Fibroblast of skin of back (primary cell): ENCODE results near the gene MED25.

Experiments used
- DNase-seq: peaks from one replicate; pipeline ENCODE4 v3.0.0-alpha.2; 2013

Gene MED25

DNA sequence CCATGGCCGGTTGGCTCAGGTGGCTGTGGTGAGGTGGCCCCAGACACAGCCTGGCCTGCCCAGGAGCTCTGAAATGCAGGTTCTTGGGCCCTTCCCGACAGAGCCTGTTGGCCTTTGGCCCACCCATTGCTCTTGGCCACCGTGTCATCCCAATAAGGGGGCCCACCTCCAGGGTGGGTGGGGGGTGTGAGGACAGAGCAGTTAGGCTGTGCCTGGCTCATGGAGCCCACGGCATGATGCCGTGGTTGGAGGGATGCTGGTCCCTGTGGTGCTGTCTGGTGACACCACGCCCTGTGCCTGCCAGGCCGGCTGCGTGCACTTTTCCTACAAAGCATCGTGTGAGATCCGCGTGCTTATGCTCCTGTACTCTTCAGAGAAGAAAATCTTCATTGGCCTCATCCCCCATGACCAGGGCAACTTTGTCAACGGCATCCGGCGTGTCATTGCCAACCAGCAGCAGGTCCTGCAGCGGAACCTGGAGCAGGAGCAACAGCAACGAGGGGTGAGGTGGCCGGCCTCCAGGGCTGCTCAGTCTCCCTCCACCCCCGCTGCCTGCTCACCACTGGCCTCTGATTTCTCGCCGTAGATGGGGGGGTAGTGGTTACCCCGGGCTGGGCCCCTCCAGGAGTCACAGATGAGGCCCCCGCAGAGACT is 41.7 kb downstream of the MED25 start:
- DNase-seq = no peak

DNA sequence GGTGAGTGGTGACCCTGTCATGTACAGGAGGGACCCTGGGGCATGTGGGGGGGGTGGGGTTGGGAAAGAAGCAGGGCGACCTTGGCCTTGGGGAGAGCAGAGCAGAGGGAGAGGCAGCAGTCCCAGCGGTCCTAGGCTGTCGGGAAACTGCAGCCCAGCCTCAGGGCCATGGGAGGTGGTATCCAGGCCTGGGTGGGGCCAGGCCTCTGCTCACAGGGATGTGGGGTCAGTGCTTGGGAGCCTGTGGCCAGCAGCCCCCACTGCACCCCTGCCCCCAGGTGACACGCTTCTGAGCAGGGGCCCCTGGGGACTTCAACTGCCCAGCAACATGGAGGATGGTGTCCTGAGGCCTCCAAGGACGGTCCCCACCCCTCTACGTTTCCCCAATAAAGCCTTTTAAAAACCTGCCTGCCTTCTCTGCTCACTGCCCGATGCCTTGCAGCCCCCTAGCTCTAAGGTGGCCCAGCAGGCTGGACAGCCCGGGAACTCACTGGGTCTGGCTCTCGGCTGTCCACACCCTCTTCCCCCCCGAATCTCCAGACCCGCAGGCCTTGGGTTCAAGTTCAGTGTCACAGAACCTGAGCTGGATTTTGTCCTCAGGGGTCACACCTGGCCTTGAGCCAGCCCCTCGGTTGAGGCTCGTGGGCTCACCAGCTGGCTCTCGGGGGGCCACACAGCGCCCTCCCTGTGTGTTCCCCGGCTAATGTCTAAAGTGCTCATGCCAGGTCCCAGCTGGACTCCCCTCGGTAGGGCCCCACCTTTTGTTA is 42.4 kb downstream of the MED25 start:
- no peak for DNase-seq

DNA sequence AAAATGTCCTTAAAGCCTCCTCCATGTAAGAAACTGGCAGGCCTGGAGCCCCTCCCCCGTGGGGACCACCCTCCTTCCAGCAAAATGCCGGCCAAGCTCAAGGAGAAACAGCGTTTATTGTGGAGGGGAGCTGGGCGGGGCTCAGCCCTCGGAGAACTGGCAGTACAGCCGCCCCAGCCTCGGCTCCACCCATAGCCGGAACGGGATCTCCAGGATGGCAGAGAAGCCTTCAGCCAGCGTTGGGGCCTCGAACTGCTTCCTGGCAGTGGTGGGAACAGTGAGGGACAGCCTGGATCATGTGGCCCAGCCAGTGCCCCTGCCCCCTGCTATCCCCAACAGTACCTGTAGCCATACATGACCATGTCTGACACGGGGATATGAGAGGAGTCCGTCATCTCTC is 43.0 kb downstream of the MED25 start:
- DNase-seq = no peak

DNA sequence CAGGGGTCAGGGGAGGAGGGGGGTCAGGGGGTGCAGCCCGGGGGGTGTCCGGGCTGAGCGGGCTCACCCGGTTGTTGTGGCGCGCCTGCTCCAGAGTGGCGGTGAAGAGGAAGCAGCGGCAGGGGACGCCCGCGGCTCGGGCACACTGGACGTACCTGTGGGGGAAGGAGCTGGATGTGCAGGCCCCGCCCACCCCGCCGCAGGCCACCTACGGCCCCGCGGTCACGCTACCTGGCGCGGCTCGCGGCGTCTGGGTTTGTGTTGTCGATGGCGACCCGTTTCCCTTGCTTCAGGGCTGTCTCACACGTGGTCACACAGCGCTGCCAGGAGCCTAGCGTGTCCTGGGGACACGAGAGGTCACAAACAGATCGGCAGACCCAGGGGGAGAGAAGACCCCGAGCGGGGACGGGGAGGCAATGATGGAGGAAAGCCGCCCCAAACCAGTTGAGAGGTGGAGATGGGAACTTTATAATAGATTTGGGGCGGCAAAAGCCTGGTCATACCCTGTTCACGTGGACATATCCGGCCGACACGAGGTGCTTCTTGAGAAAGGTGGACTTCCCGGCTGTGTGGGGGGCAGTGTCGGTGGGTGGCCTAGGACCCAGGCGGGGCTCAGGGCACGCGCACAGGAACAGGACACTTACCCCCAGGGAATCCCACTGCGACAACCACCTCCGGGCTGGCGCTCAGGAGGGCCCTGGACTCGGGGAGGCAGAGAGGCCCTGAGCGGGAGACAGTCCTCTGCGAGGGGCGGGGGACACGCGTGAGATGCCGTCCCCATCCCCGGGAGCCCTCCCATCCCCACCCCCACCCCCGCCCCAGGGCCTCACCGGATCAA is 43.7 kb downstream of the MED25 start:
- no peak for DNase-seq

DNA sequence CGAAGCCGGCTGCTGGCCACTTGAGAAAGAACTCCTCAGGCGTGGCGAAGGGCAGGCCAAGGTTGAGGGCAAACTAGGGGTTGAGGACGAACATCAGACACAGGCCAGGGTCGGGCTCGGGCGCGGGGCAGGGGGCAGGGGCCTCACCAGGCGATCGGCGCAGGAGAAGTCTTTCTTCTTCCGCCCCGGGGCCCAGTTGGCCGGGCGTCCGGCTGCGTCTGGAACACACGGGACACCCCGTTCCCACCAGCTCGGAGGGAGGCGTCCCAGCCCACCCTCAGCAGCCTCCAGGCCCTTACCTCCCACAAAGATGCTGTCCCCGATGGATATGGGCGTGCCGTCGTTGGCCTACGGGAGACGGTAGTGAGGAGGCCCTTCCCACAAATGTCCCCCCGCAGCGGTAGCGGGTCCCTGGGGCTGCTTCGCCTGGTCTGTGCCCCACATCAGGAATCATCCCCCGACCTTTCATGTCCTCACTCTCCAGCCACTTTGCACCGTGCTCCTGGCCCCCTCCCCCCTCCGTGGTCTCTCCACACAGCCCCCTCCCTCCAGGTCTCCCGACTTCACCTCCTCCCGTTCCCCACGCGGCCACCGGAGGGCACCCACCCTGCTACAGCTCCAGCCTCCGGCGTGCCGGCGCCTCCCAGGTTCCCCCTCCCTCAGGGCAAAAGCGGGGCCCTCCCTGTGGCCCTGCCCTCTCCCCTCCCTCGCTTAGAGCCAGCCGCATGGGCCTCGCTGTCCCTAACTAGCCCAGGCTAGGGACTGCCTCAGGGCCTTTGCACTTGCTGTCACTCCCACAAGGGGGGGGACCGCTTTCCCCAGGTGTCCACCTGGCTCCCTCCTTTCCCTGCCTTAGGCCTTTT is 44.5 kb downstream of the MED25 start:
- DNase-seq = peak; percentile 41

DNA sequence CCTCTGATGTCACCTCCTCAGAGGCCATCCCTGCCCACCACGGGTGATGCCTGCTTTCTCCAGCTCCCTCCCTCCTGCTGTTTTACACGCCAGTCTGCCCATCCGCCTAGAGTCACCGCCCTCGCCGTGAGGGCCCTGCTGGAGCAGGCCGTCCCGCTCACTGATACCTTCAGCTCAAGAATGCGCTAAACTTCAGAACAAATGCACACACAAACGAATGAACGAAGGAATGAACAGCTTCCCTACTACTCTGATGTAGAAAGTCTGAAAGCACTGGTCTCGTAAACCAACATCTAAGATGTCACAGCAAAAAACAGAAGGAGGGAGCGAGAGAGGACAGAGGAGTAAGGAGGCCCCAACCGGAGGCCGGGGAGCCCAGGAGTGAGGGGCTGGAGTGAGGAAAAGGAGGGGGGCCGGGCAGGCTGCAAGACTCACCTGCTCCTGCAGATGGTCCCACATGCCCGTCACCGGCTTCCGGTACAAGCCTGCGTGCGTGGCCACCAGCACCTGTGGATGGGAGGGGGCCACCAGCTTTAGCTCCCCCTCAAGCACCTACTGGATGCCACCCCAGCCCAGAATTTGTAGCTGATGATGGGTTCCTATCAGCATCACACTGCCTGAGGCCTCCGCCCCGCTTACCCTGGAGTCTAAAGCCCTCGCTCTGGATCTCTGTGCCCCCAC is 45.3 kb downstream of the MED25 start:
- no peak for DNase-seq

DNA sequence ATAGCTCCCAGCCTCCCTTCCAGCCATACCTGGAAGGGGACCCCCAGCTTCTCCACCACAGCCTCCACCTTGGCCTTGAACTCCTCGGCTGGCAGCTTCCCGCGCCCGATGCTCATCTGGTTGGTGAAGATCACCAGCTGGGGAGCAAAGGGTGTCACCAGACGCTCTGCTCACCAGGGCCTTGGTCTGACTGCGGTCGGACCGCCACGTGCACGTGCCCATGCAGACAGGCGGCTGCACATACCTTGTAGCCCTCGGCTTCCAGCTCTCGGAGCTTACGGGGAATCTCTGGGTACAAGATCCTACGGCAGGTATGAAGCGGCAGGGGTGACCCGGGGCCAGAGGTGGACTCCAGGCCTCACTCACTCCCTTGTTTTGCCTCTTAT is 45.8 kb downstream of the MED25 start:
- no peak for DNase-seq

DNA sequence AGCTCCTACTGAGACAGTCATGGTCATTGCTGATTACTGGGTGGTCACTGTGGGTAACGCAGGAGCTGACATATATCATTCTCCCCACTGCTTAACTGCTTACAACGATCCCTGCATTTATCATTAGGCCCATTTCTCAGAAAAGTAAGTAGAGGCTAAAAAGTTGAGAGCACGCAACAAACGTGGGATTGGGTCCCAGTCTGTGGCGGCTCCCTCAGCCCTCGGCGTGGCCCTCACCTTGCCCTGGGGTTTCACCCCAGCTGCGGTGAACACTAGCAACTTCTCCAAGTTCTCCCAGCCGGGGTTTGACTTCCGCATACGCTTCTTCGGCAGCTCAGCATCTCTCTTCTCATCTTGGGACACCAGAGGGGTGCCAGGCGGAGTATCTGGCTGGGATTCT is 46.8 kb downstream of the MED25 start:
- DNase-seq = no peak

DNA sequence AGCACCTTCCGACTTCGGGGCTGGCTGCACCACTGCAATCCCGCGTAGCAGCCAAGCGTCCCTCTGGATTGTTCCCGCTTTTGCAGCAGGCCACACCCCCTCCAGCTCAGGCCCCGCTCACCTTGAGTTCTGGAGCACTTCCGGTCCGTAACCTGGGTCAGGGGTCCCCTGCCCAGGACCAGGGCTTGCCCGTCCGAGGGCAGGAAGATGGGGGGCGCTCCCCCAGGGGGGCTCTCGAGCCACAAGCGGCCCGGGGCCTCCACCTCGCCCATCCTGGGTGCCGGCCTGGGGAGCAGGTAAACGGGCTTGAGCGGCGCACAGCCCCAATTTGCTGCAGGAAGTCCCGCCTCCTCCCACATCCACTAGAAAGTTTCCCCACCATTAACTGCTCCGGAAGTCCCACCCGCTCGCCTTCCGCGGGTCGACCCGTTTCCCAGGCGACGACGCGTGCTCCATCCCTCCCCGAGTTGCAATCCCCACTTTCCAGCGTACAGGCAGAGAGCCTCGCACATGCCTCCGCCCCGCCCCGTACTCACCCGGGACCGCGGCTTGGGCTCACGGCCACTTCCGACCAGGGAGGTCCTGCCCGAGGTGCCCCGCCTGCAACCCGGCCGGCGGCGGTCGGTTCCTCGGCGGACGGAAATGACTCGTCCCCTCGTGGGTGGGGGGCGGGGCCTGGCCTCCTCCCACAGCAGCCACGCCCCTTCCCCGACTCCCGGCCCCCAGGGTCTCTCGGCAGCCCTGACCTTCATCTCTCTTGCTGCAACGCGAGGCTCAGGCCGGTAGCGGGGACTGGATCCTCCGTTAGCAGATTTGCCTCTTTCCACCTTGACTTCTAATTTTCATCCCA is 49.1 kb downstream of the MED25 start, which contains the start of gene PNKP:
Gene PNKP, minus strand, starts transcription at position 644 of the 850 bp plus-strand sequence. Its CDS starts 372 bp downstream, at position 272.
- DNase-seq = peak; percentile 91

DNA sequence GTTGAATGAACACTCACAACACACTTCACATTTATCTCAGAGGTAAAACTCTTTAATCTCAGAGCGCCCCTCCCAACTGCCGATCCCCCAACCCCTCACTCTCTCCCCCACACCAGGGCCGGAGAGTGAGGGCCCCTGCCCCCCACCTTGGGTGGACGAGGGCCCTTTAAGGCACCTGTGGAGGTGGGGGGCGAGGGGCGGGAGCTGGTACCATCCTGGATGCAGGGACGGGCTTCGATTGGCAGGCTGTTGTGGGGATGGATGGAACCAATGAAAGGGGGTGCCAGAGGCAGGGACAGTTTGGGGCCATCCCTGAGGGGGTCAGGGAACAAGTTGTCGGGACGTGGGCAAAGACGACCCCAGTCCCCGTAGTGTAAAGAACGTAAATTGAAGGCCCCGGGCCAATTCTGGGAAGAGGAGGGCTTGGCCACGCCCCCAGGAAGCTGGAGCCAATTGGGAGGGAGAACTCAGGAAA is 51.0 kb downstream of the MED25 start:
- DNase-seq = no peak

DNA sequence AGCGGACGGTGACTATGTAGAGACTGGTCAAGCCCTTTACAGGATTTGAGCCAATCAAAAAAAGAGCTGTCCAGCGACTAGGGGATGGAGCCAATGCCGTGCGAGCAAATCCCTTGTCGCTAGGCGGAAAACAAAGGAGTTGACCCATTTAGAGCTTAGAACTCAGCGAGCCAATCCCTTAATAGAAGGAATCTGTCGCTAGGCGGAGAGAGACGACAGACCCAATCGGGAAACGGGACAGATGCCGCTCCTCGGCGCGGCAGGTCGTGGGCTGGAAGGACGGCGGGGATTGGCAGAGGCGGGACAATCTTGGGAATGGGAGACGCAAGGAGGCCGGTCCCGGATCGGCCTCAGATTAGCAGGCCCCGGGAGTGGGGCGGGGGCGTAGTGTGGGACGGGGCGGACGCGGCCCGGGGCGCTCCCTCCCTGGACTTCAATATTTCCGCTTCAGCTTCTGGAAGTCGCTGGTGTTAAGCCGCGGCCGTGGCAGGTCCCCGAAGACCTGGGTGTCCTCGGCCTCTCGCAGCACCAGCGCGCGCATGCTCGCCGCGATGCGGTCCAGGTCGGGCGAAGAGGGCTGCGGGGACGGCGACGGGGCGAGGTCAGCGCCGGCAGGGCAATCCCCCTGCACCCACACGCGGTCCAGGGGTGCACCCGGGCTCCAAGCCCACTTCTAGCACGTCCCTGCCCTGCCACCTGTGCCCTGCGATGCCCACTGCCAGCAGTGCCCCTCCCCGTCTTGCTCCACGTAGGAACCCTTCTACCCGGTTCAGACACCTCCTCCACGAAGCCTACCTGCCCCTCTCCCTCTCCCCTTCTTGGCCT is 51.6 kb downstream of the MED25 start:
- peak; percentile 100 for DNase-seq

DNA sequence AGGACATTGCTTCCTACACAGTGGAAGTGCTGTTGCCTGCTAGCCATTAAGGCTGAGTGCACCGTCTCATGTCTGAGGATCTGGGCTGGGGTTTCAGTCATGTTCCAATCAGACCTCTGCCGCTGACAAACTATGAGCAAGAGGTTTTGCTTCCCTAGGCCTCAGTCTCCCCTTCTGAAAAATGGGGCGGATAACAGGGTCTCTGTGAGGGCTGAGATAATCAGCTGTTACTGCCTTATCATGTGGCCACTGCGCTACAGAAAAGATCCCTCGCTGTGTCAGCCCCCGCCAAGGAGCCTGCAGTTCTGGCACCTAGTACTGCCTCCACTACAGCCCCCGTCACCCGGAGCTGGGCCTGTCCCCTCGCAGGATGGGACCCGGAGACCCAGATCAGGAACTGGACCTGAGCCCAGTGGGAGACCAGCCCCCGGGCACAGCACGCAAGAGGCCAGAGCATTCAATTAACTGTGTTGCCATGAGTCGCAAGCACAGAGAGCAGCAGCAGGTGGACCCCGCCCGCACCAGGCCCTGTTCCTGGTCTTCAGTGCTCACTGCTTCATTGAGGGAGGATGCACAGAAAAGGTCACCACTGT is 52.3 kb downstream of the MED25 start:
- no peak for DNase-seq

DNA sequence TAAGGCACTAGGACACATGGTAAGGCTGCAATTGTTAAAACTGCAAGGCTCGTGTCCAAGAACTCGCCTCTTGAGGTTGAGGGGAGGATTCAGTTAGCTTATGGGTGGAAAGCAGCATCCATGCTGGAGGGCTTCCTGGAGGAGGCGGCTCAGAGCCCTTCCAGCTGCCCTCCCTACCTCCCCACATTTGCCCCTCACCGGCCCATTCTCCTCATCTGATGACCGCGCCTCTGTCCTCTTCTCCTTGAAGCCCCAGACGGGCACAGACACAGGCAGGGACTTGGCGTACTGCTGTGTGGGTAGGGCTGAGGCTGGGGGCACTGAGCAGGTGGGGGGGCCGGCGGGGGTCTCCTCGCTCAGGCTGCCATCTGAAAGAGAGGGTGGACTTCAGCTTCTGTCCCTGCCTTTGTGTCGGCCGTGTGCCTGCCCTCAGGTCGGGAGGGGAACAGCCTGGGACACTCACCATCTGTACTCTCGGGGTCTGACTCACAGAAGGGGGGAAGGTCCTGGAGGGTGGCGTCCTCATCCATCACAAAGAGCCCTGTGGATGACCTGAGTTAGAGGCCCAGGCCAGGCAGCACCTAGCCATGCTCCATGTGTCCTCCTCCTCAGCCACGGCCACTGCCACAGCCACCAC is 53.4 kb downstream of the MED25 start:
- no peak for DNase-seq

DNA sequence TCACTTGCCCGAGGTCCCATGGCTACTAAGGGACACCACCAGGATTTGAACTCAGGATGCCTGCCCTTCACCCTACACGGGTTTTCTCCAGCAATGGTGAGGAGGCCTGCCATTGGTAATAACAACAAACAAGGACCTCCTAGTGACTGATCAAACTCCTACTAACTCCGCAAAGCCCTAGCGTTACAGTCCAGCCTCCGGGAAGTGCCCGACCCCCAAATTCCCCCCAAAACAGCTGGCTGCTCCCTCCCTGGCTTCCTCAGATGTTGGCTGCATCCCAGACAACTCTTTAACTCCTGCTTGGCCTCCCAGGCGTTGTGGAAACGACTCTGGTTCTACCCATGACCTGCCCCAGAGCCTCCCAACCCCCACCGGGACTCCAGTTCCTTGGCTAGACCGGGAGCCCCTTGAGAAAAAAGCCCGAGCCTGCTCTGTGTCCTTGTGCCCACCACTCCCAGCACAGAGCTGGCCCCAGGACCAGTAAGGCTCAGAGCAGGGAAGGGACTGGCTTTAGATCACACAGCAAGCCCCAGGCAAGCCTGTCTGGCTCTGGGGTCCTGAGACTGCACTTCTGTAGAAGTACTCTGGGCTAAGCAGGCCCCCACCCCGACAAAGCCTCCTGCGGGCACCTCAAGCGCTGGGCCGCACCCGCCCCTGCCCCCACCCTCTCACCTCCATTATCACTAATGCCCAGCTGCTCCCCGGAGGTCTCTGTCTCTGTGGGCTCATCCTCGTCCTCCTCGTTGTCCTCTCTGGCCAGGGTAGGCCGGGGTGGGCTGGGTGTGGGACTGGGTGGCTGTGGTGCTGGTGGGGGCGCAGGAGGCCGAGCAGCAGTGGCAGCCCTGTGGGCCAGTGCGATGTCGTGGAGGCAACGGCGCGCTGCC is 54.4 kb downstream of the MED25 start:
- no peak for DNase-seq

DNA sequence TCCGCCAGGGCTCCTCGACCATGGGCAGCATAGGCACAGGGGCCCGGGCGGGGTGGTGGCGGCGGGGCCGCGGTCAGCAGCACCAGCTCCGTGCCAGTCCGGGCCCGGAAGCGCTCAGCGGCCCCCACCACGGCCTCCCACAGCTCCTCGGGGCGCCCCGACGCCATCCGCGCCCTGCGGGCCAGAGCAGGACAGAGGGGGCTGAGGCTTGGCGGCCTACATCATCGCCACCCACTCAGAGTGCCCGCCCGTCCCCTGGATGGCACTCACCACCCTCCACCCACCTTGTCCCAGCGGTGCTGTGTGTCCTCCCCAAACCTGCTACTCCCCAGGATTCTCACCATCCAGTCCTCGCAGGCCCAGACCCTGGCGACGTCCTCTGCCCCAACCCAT is 55.0 kb downstream of the MED25 start:
- DNase-seq = no peak

DNA sequence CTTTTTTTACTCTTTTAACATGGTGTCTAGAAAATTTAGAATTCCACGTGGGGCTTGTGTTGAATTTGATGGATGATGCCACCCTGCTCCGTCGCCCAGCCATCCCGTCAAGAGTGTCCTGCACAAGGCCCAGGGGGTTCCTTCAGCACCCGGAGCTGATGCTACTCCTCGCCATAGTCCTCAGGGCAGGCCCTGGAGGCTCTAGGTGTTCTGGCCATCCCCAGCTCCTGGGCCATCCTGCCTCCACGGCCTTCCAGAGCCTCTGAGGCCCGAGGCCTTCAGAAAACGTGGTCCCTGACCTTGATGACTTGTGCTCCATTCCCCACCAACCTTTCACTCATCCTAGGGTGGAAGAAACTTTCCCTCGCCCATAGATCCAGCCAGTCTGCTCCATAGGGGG is 55.7 kb downstream of the MED25 start:
- no peak for DNase-seq

DNA sequence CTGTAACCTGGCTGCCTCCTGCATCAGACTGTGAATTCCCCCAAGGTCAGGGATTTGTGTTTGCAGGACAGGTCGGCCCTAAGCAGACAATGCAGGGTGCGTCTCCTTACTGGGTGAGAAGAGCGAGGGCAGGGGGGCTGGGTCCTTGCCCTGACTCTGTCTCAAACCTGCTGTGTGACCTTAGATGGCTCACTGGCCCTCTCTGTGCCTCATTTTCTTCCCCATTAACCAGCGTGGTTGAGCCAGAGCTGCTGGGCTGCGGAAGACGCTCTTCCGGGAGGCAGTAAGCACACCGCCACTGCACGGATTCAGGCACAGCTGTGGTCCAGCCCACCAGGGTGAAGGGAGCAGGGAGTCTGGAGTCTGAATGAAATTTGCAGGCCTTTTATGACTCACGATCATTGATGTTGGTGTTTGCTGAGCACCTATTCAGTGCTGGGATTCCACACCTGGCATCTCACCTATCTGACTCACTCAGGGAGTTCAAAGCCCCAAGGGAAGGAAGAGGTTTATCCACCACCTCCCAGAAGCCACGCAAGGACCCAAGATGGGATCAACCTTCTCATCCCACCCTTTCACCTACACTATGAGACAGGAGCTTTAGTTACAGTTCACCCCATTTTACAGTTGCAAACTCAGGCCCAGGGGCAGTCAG is 56.5 kb downstream of the MED25 start:
- DNase-seq = no peak
